Erythroblast (primary cell): ENCODE measurements around the gene CCT5.
"Not testable (repeated sequence)": the region's sequence is repeated elsewhere in the genome, so short reads cannot be mapped to it uniquely, and the experiment has no call there.

ENCODE experiments used
- DNase-seq, 2 experiments: peaks; one replicate each; lab custom pipeline; 2025; lab: John Stamatoyannopoulos, UW
- GATA1 ChIP-seq: IDR thresholded peaks from 2 replicates; pipeline ENCODE4 v1.6.1; 2011; ENCODE audit warnings: low read depth, mild to moderate bottlenecking, control low read depth, low read length, moderate library complexity
- POLR2A ChIP-seq: IDR thresholded peaks from 2 replicates; pipeline ENCODE4 v1.6.1; 2011; ENCODE audit warnings: mild to moderate bottlenecking, low read length

Gene CCT5

DNA sequence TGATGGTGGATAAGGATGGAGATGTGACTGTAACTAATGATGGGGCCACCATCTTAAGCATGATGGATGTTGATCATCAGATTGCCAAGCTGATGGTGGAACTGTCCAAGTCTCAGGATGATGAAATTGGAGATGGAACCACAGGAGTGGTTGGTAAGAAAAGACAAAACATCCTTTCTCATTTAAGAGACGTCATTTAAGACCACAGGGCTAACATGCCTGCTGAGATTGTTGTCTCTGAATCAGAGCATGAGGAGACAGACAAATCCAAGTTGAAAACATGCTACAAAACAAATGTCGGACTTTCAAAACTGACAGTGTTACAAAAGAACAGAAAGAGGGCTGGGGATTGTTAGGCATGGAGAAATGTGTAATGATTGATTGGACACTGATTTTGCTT is 4.6 kb downstream of the CCT5 start:
- TF ChIP-seq GATA1 (no peak), POLR2A (no peak)
- DNase-seq, result no peak

DNA sequence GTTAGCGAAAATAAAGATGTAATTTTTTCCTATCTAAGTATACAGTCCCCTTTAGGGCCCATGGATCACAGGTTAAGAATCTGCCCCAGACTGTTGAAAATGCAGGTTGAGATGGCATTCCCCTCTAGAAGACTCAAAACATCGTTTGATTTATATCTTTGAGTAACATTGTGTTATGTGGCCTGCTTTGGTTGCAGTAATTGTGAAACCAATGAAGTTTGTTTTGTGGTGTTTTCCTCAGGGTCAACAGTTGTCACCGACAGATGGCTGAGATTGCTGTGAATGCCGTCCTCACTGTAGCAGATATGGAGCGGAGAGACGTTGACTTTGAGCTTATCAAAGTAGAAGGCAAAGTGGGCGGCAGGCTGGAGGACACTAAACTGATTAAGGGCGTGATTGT is 7.8 kb downstream of the CCT5 start:
- DNase-seq, result peak; percentile 34 to 80
- TF ChIP-seq POLR2A (no peak), GATA1 (no peak)

DNA sequence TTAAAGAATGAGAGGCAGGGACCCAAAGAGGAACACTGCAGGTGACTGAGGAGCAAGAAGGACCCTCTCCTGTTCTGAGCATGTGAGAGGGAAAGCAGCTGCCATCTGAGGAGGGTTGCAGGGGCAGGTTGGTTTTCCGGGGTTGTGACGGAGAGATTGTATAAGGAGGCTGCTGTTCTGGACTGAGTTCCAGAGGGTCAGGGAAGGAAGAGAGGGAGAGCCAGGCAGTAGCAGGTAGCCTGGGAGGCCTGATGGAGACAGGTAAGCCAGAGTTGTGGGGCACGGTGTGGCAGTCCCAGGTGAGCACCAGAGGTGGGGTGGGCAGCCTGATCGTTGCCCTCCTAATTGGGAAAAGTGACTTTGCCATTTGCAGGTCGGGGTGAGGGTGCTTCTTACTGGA is 9.8 kb downstream of the CCT5 start:
- DNase-seq, result no peak
- TF ChIP-seq POLR2A (no peak), GATA1 (no peak)

DNA sequence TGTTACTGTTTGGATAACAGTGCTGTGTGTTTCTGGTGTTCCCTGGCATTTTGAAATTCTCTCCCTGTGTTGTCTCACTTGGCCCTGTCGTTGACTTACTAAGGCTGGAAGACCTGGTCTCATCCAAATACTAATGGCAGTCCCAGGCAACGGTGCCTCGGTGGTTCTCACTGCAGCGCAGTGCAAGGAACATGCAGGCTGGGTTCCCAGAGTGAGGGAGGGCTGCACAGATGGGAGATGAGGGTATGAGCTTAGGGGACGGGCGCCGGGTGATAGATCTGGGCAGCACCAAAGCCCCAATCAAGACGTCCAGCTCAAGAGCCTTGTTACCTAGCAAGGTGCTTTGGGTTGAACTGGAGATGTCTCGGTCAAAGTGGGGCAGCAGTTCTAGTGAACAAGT is 11.0 kb downstream of the CCT5 start:
- DNase-seq, result no peak
- no peak for TF ChIP-seq POLR2A
- TF ChIP-seq GATA1, result no peak

DNA sequence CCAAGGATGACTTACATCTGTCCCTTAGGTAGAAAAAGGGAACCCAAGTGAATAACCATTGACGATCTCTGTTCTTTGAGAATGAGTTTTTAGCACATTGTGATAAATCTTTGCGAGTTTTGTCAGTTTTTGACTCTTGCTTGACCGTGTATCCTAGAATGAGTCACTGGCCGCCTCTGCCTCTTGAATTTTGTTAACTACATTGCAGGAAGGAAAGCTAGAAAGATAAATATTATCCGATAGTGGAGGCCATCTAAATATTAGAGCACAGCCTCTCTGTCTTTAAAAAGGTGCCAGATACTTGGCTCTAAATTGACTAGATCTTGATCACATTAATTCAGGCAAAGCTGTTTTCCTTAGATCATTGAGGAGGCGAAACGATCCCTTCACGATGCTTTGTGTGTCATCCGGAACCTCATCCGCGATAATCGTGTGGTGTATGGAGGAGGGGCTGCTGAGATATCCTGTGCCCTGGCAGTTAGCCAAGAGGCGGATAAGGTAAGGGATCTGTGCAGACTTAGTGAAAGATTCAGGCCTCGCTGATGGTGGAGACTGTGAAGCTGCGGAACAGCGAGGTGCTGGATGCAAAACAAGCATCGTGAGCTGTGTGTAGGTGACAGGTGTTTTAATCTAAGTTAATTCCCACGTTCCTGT is 12.2 kb downstream of the CCT5 start:
- no peak for DNase-seq
- TF ChIP-seq POLR2A, result no peak
- TF ChIP-seq GATA1, result no peak

DNA sequence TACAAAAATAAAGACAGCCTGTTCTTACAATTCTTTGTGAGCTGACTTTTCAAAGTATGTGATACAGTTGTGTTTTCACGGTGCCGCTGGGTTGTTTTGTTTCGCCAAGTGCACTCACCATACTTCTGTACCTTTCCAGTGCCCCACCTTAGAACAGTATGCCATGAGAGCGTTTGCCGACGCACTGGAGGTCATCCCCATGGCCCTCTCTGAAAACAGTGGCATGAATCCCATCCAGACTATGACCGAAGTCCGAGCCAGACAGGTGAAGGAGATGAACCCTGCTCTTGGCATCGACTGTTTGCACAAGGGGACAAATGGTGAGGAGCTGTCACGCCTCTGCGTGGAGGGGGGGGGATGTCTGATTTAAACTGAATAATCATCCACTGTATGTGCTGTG is 12.9 kb downstream of the CCT5 start:
- no peak for TF ChIP-seq POLR2A
- TF ChIP-seq GATA1, result no peak

DNA sequence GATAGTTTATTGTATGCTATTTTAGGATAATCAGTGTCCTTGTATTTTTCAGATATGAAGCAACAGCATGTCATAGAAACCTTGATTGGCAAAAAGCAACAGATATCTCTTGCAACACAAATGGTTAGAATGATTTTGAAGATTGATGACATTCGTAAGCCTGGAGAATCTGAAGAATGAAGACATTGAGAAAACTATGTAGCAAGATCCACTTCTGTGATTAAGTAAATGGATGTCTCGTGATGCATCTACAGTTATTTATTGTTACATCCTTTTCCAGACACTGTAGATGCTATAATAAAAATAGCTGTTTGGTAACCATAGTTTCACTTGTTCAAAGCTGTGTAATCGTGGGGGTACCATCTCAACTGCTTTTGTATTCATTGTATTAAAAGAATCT is 14.5 kb downstream of the CCT5 start:
- no peak for DNase-seq
- no peak for TF ChIP-seq POLR2A
- TF ChIP-seq GATA1, result no peak

More for the DNA sequence above, 12.9 kb downstream of the CCT5 start:
- no peak for DNase-seq

DNA sequence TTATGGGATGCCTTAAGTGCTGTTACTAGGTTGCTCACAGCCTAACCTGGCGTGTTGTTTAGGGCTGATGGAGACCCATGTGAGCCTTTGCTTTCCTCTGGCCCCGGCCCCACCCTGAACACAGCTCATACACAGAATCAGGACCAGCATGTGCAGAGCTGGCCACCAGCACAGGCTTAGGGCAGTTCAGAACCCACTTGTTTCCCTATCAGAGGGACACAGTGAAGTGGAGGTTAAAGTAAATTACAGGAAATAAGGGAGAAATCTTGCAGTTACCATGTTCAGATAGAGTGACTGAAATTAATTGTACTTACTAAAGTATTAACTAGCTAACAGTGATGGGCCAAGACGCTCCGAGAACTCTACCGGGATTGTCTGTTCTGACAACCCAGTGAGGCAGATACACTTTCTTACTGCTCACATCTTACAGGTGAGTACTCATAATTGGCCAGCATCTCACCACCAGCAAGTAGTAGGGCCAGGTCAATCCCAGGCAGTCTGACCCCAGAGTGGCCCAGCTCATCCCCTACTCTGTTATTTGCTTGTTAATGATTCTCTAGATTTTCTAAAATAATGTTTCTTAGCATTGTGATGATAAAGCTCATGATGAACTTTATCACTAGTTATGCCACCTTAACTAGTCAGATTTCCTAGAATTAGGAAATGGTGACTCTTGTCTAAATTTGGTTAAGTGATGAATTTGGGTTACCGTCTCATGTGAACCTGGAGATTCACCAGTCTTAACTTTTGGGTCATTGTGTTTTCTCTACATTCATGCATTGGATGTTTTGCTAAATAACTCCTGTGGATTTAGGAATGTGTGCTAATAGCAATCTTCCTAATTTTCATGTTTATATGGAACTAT is 15.4 kb downstream of the CCT5 start:
- DNase-seq, result no peak
- TF ChIP-seq POLR2A (no peak), GATA1 (no peak)

DNA sequence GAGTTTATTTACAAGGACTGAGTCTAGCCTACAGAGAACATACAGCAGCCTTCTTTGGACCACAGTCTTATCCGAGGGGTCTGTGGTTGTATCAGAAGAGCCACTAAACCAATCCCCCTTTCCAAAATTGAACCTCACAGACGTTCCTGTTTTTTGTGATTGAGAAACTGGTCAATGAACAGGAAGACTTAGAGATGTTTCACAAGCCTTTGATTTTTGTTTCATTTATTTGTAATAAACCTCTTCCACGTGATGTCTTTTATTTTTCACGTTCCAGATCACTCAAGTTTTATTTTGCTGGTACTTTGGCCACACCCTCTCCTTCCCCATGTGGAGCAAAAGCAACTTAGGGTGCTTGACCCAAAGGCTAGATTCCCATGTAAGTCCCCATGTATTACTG is 16.1 kb downstream of the CCT5 start:
- TF ChIP-seq POLR2A, result no peak
- no peak for TF ChIP-seq GATA1
- DNase-seq, result no peak

DNA sequence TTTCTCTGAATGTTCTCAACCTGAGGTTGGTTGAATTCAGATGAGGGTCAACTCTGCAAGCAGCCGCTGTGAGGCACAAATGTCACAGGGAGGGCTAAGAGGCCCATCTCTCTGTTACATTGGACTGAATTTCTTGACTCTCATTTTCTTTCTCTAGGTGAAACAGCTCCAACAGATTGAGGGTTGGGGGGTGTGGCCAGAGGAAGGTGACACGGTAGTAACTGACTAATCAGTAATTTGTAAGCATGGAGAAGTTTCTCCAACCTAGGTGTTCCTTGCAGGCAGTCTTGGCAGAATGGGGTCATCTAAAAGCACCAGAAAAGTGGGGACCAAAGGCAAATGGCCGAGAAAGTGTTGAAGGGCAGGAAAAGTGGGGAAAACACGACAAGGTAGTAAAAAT is 16.8 kb downstream of the CCT5 start:
- TF ChIP-seq GATA1 (no peak), POLR2A (no peak)
- peak in 1 of 2 experiments; percentile 26 for DNase-seq

DNA sequence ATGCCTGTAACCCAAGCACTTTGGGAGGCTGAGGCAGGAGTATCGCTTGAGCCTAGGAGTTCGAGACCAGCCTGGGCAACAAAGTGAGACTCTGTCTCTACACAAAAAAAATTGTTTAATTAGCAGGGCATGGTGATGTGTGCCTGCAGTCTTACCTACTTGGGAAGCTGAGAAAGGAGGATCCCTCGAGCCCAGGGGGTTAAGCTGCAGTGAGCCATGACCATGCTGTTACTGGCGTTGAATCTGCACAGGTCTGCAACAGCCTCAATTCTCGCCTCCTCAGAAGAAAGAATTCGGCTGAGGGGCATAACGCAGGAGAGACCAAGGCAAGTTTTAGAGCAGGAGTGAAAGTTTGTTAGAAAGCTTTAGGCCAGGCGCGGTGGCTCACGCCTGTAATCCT is 18.0 kb downstream of the CCT5 start:
- DNase-seq, result no peak
- TF ChIP-seq POLR2A, result no peak
- TF ChIP-seq GATA1, result no peak

DNA sequence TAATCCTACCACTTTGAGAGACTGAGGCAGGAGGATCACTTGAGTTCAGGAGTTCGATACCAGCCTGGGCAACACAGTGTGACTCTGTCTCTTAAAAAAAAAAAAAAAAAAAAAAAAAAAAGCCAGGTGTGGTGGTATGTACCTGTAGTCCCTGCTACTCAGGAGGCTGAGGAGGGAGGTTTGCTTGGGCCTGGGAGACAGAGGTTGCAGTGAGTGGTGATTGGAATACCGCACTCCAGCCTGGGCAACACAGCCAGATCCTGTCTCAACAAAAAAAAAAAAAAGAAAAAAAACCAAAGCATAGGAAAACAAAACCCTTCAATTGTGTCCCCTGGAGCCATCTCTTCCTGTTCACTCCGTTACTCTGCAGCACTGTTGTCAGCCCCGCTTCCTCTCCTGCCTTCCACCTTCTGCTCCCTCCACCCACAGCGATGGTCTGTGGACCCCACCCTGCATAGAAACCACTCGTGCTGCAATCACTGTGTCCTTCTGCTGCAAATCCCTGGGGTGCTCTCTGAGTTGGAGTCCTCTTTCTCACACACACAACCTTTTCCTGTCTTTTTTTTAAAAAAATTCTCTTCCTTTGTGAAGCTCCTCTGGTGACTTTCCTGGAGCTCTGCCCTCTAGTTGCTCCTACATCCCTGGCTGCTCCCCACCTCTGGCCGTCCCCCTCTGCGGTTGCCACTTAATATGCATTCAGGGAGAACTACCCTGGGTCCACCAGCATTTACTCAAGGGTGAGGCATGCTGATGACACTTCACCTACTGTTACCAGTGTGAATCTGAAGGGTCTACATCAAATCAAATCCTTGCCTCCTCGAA is 22.2 kb downstream of the CCT5 start:
- TF ChIP-seq POLR2A (no peak), GATA1 (no peak)
- DNase-seq, result no peak

DNA sequence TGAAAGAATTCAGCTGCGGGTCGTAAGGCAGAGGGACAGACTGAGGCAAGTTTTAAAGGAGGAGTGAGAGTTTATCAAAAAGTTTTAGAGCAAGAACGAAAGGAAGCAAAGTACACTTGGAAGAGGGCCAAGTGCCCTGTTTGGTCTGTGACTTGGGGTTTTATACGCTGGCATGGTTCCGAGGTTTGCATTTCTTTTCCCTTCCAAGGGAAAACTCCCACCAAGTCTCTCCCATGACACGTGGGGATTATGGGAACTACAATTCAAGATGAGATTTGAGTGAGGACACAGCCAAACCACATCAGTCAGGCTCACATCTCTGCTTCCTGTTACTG is 22.8 kb downstream of the CCT5 start:
- DNase-seq, result not testable (repeated sequence)

DNA sequence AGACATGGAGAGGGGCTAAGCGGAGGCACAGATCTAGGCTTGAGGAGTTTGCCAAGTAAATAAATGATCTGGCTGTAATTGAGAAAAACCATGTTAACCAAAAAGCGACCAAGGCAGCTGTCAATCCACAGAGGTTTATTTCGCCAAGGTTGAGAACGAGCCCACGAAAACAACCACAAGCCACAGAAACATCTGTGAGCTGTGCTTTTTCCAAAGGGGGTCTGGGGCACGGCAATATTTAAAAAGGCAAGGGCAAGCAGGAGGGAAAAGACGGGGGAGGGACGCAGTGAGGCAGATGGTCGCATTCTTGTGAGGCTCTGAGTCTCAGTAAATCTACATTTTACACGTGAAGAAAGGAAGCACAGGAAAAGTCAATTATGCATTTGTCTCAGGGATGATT is 25.4 kb downstream of the CCT5 start:
- TF ChIP-seq POLR2A (no peak), GATA1 (no peak)
- no peak for DNase-seq
